KBM-7 (cell line): ENCODE results near the gene DOCK1.

Experiments used
- DNase-seq: peaks from one replicate; pipeline ENCODE4 v3.0.0-alpha.2; 2015
- in situ Hi-C: fragments of 300-500 bp; cut with MboI; formaldehyde crosslinking; loops from 2 replicates; pipeline ENCODE4 v1.14.3; 2020; ENCODE audit warnings: low sequenced_read_pairs, low pct_unique_long_range_greater_than_20kb, mixed read lengths

Gene DOCK1

GRCh38 chr10:127215866-127216265 is 310.6 kb downstream of the DOCK1 start:
- DNase-seq = no peak
- in situ Hi-C loops = no loop called here

- in situ Hi-C loops = no loop called here
These were observed 311.0 kb downstream of the DOCK1 start for GRCh38 chr10:127216274-127216673.

GRCh38 chr10:127216786-127217185 is 311.6 kb downstream of the DOCK1 start:
- in situ Hi-C loops = no loop called here
- DNase-seq = no peak

More at GRCh38 chr10:127216274-127216673, 311.0 kb downstream of the DOCK1 start:
- DNase-seq = no peak

GRCh38 chr10:127218658-127219057 is 313.4 kb downstream of the DOCK1 start:
- DNase-seq = no peak
- in situ Hi-C loops = no loop called here

- in situ Hi-C loops = no loop called here
These were observed 316.1 kb downstream of the DOCK1 start for GRCh38 chr10:127221281-127221680.

GRCh38 chr10:127227027-127227426 is 321.8 kb downstream of the DOCK1 start:
- DNase-seq = no peak
- in situ Hi-C loops = no loop called here

More at GRCh38 chr10:127221281-127221680, 316.1 kb downstream of the DOCK1 start:
- no peak for DNase-seq

GRCh38 chr10:127227663-127228062 is 322.4 kb downstream of the DOCK1 start:
- in situ Hi-C loops = no loop called here

GRCh38 chr10:127228195-127228787 is 323.1 kb downstream of the DOCK1 start:
- in situ Hi-C loops = no loop called here
- DNase-seq = no peak

More at GRCh38 chr10:127227663-127228062, 322.4 kb downstream of the DOCK1 start:
- DNase-seq = no peak

- in situ Hi-C loops = no loop called here
- DNase-seq = no peak
These were observed 329.1 kb downstream of the DOCK1 start for GRCh38 chr10:127234306-127234800.

- in situ Hi-C loops = no loop called here
- no peak for DNase-seq
These were observed 331.0 kb downstream of the DOCK1 start for GRCh38 chr10:127236266-127236665.

GRCh38 chr10:127242914-127243313 is 337.7 kb downstream of the DOCK1 start:
- in situ Hi-C loops = no loop called here
- no peak for DNase-seq

GRCh38 chr10:127243490-127244272 is 338.5 kb downstream of the DOCK1 start:
- peak; percentile 55 for DNase-seq
- in situ Hi-C loops = no loop called here

GRCh38 chr10:127245456-127245855 is 340.2 kb downstream of the DOCK1 start:
- no peak for DNase-seq

GRCh38 chr10:127250031-127250430 is 344.8 kb downstream of the DOCK1 start:
- in situ Hi-C loops = no loop called here
- DNase-seq = no peak

More at GRCh38 chr10:127245456-127245855, 340.2 kb downstream of the DOCK1 start:
- in situ Hi-C loops = no loop called here

- DNase-seq = no peak
These were observed 347.6 kb downstream of the DOCK1 start for GRCh38 chr10:127252818-127253217.

GRCh38 chr10:127254276-127254675 is 349.0 kb downstream of the DOCK1 start:
- in situ Hi-C loops = no loop called here
- peak; percentile 40 for DNase-seq

More at GRCh38 chr10:127252818-127253217, 347.6 kb downstream of the DOCK1 start:
- in situ Hi-C loops = no loop called here

- in situ Hi-C loops = no loop called here
- no peak for DNase-seq
These were observed 352.2 kb downstream of the DOCK1 start for GRCh38 chr10:127257395-127257794.

- no peak for DNase-seq
- in situ Hi-C loops = no loop called here
These were observed 354.1 kb downstream of the DOCK1 start for GRCh38 chr10:127259347-127259746.

GRCh38 chr10:127262606-127263005 is 357.4 kb downstream of the DOCK1 start:
- in situ Hi-C loops = no loop called here

GRCh38 chr10:127265288-127265687 is 360.1 kb downstream of the DOCK1 start:
- in situ Hi-C loops = no loop called here
- no peak for DNase-seq

More at GRCh38 chr10:127262606-127263005, 357.4 kb downstream of the DOCK1 start:
- DNase-seq = no peak
